DND-41 (cell line): ENCODE measurements around the gene FMR1.

Experiments
- ATAC-seq: fragments of 200-7000 bp; cut with Tn5 transposase; 3 replicates; pipeline ENCODE4 v1.9.1; 2021; ENCODE audit warnings: low read depth; ENCODE audit not compliant: insufficient read depth
- DNase-seq: peaks from one replicate; pipeline ENCODE4 v3.0.0-alpha.2; 2020
- H2AFZ ChIP-seq: 2 replicates; pipeline ENCODE4 v1.6.0; 2012; ENCODE audit warnings: low read depth, low read length
- H3K27ac ChIP-seq: 2 replicates; pipeline ENCODE4 v1.5.1; 2012; ENCODE audit warnings: low read length, inconsistent platforms
- H3K27me3 ChIP-seq: fragments of 200-600 bp; sonication (generic); 2 replicates; pipeline ENCODE4 v1.6.0; 2012; ENCODE audit warnings: low read length, mild to moderate bottlenecking, inconsistent platforms; ENCODE audit not compliant: insufficient read depth, poor library complexity
- H3K36me3 ChIP-seq: 2 replicates; pipeline ENCODE4 v1.5.1; 2012; ENCODE audit warnings: low read length, inconsistent platforms; ENCODE audit not compliant: insufficient read depth
- H3K4me1 ChIP-seq: 2 replicates; pipeline ENCODE4 v1.5.1; 2012; ENCODE audit warnings: mild to moderate bottlenecking, low read length; ENCODE audit not compliant: insufficient read depth
- H3K4me2 ChIP-seq: 2 replicates; pipeline ENCODE4 v1.6.0; 2012; ENCODE audit warnings: mild to moderate bottlenecking, moderate library complexity, low read length, inconsistent platforms; ENCODE audit not compliant: insufficient read depth
- H3K4me3 ChIP-seq, 2 experiments: fragments of 200-600 bp in 1 of 2; shearing (Covaris generic) in 1 of 2; 2 replicates each; pipeline ENCODE4 v1.5.1; 2012 to 2016; ENCODE audit warnings: inconsistent platforms in 2 of 2, low read length in 2 of 2, mild to moderate bottlenecking in 2 of 2, low read depth in 1 of 2, moderate library complexity in 1 of 2
- H3K79me2 ChIP-seq: 2 replicates; pipeline ENCODE4 v1.6.0; 2012; ENCODE audit warnings: low read length, inconsistent platforms; ENCODE audit not compliant: insufficient read depth
- H3K9ac ChIP-seq: 2 replicates; pipeline ENCODE4 v1.6.0; 2012; ENCODE audit warnings: low read depth, mild to moderate bottlenecking, inconsistent platforms, low read length, moderate library complexity
- H3K9me3 ChIP-seq: 2 replicates; pipeline ENCODE4 v1.5.1; 2012; ENCODE audit warnings: low read length, moderate library complexity, mild to moderate bottlenecking, inconsistent platforms; ENCODE audit not compliant: insufficient read depth, severe bottlenecking
- H4K20me1 ChIP-seq: 2 replicates; pipeline ENCODE4 v1.6.0; 2012; ENCODE audit warnings: low read length; ENCODE audit not compliant: insufficient read depth
- EZH2 ChIP-seq: IDR thresholded peaks from 3 replicates; pipeline ENCODE4 v1.6.1; 2012; ENCODE audit warnings: borderline replicate concordance, low read depth, mild to moderate bottlenecking, moderate library complexity, low read length, inconsistent platforms; ENCODE audit not compliant: severe bottlenecking
- TF ChIP-seq, protein P1 (sequence below): IDR thresholded peaks from 2 replicates; pipeline ENCODE4 v1.5.1; 2012; ENCODE audit warnings: borderline replicate concordance, low read length, moderate library complexity, mild to moderate bottlenecking; ENCODE audit not compliant: poor library complexity, severe bottlenecking; ENCODE audit errors: extremely low read depth

Gene FMR1

DNA sequence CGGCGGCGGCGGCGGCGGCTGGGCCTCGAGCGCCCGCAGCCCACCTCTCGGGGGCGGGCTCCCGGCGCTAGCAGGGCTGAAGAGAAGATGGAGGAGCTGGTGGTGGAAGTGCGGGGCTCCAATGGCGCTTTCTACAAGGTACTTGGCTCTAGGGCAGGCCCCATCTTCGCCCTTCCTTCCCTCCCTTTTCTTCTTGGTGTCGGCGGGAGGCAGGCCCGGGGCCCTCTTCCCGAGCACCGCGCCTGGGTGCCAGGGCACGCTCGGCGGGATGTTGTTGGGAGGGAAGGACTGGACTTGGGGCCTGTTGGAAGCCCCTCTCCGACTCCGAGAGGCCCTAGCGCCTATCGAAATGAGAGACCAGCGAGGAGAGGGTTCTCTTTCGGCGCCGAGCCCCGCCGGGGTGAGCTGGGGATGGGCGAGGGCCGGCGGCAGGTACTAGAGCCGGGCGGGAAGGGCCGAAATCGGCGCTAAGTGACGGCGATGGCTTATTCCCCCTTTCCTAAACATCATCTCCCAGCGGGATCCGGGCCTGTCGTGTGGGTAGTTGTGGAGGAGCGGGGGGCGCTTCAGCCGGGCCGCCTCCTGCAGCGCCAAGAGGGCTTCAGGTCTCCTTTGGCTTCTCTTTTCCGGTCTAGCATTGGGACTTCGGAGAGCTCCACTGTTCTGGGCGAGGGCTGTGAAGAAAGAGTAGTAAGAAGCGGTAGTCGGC lies 528 bp downstream of the FMR1 start:
- Histone ChIP-seq H2AFZ (peak overlapping the region; percentile 78), H3K9me3 (no peaks in the 10 kb centered on the region), H3K27ac (peak overlapping the region; percentile 96), H3K36me3 (peaks cover 7% of the 10 kb centered on the region; the same call in 1 of the 2 replicates), H3K27me3 (no peaks in the 10 kb centered on the region), H3K9ac (peak overlapping the region; percentile 96), H3K4me3 (peak overlapping the region; percentile 58 to 87), H3K4me2 (peak overlapping the region; percentile 81), H4K20me1 (peaks cover 38% of the 10 kb centered on the region; the same call in 1 of the 2 replicates), H3K79me2 (peaks cover 53% of the 10 kb centered on the region), H3K4me1 (peaks cover 53% of the 10 kb centered on the region)
- ATAC-seq (peak; percentile 68), DNase-seq (peak; percentile 57)
- TF ChIP-seq, protein P1, sequence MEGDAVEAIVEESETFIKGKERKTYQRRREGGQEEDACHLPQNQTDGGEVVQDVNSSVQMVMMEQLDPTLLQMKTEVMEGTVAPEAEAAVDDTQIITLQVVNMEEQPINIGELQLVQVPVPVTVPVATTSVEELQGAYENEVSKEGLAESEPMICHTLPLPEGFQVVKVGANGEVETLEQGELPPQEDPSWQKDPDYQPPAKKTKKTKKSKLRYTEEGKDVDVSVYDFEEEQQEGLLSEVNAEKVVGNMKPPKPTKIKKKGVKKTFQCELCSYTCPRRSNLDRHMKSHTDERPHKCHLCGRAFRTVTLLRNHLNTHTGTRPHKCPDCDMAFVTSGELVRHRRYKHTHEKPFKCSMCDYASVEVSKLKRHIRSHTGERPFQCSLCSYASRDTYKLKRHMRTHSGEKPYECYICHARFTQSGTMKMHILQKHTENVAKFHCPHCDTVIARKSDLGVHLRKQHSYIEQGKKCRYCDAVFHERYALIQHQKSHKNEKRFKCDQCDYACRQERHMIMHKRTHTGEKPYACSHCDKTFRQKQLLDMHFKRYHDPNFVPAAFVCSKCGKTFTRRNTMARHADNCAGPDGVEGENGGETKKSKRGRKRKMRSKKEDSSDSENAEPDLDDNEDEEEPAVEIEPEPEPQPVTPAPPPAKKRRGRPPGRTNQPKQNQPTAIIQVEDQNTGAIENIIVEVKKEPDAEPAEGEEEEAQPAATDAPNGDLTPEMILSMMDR: no peak
- TF ChIP-seq EZH2: no peak

DNA sequence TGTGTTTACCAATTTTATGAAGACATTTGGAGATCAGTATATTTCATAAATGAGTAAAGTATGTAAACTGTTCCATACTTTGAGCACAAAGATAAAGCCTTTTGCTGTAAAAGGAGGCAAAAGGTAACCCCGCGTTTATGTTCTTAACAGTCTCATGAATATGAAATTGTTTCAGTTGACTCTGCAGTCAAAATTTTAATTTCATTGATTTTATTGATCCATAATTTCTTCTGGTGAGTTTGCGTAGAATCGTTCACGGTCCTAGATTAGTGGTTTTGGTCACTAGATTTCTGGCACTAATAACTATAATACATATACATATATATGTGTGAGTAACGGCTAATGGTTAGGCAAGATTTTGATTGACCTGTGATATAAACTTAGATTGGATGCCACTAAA lies 1.9 kb downstream of the FMR1 start:
- Histone ChIP-seq H3K4me1 (peaks cover 65% of the 10 kb centered on the region), H3K36me3 (peaks cover 11% of the 10 kb centered on the region), H3K4me3 (peak overlapping the region; percentile 58 to 87), H2AFZ (no peak overlapping the region), H3K79me2 (peaks cover 66% of the 10 kb centered on the region), H3K27ac (peak overlapping the region; percentile 96), H4K20me1 (peaks cover 47% of the 10 kb centered on the region), H3K27me3 (no peaks in the 10 kb centered on the region), H3K4me2 (peak overlapping the region; percentile 81), H3K9ac (peak overlapping the region; percentile 96), H3K9me3 (no peaks in the 10 kb centered on the region)
- TF ChIP-seq EZH2: no peak
- TF ChIP-seq, protein P1: no peak
- ATAC-seq (no peak), DNase-seq (no peak)

DNA sequence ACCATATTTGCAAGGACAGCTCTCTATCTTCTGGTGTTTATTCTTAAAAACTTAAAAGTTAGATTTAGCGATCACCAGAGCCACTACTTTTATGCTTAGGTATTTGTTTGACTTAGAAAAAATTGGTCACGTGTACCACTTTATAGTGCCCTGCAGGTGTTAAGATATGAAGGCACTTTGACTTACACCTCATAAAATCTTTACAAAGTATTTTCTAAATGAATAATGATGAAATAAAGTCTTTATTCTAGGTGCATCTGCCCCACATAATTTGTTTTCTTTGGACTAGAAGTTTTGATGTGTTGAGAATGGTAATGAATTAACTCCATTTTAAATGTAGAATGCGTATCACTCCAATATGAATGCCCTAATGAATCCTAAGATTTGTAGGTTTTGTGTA lies 2.9 kb downstream of the FMR1 start:
- ATAC-seq (no peak), DNase-seq (no peak)
- H3K4me1 ChIP-seq: peaks cover 71% of the 10 kb centered on the region
- peaks cover 76% of the 10 kb centered on the region for H3K79me2 ChIP-seq
- peak overlapping the region in 1 of 2 experiments; percentile 87; a peak in 1 of 4 replicates for H3K4me3 ChIP-seq
- peak overlapping the region; percentile 96; the same call in 1 of the 2 replicates for H3K9ac ChIP-seq
- no peaks in the 10 kb centered on the region for H3K27me3 ChIP-seq
- peaks cover 11% of the 10 kb centered on the region for H3K36me3 ChIP-seq
- no peak overlapping the region for H3K27ac ChIP-seq
- H2AFZ ChIP-seq: no peak overlapping the region
- H3K4me2 ChIP-seq: peak overlapping the region; percentile 81
- H4K20me1 ChIP-seq: peaks cover 51% of the 10 kb centered on the region
- TF ChIP-seq, protein P1: no peak
- TF ChIP-seq EZH2: no peak
- no peaks in the 10 kb centered on the region for H3K9me3 ChIP-seq
